Measurements from ENCODE around the gene HBB. TPM values are rescaled to one million over a fixed set of nuclear protein-coding genes. Genes with fewer than 3 reads are reported as not detected.
"Not testable (repeated sequence)": the region's sequence is repeated elsewhere in the genome, so short reads cannot be mapped to it uniquely, and the experiment has no call there.

HBB gene
- polyA plus RNA-seq, 1 donor from 2014 or later, result not detected

DNA sequence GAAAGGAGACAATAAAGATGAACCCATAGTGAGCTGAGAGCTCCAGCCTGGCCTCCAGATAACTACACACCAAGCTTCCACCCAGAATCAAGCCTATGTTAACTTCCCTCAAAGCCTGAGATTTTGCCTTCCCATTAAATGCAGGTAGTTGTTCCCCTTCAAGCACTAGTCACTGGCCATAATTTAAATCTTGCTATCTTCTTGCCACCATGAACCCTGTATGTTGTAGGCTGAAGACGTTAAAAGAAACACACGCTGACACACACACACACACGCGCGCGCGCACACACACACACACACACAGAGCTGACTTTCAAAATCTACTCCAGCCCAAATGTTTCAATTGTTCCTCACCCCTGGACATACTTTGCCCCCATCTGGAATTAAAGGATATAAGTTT, 21.6 kb upstream of the HBB start:
- not testable (repeated sequence) for H3K9me3 ChIP-seq (ENCODE audit: low read length); H3K4me3 ChIP-seq (ENCODE audit: low read length); H3K9me2 ChIP-seq (ENCODE audit: insufficient read depth, low read length); H3K9ac ChIP-seq (ENCODE audit: low read length); H3K27me3 ChIP-seq (ENCODE audit: insufficient read depth, low read depth, low read length); H2AFZ ChIP-seq (ENCODE audit: low read depth, low read length); H3K36me3 ChIP-seq (ENCODE audit: insufficient read depth, low read length); H3K27ac ChIP-seq (ENCODE audit: low read length); H3F3A ChIP-seq (ENCODE audit: insufficient read depth, low read length, poor library complexity, severe bottlenecking); H3K4me2 ChIP-seq (ENCODE audit: low read length); H3K79me2 ChIP-seq (replicated peaks; ENCODE audit: insufficient read depth, low read length); H4K20me1 ChIP-seq (ENCODE audit: insufficient read depth)

DNA sequence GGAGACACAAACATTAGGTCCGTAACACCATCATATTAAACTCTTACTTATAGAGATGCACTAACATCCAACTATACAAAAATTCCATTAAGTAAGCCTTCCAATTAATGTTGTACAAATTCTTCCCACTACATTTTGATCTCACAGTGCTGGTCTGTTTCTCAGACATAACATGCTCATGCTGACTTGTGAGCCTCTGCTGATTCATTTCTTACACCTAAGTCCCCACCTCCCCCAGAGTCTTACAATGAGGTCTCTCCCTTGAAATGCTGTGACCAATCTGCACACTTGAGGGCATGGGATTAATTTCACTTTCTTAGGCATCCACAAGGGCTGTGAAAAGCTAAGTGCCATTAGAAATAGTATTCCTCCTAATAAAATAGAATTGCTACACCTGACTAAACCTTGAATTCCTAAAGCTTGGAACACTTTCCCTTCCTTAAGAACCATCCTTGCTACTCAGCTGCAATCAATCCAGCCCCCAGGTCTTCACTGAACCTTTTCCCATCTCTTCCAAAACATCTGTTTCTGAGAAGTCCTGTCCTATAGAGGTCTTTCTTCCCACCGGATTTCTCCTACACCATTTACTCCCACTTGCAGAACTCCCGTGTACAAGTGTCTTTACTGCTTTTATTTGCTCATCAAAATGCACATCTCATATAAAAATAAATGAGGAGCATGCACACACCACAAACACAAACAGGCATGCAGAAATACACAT, 20.8 kb upstream of the HBB start:
- TF ChIP-seq, protein P1, sequence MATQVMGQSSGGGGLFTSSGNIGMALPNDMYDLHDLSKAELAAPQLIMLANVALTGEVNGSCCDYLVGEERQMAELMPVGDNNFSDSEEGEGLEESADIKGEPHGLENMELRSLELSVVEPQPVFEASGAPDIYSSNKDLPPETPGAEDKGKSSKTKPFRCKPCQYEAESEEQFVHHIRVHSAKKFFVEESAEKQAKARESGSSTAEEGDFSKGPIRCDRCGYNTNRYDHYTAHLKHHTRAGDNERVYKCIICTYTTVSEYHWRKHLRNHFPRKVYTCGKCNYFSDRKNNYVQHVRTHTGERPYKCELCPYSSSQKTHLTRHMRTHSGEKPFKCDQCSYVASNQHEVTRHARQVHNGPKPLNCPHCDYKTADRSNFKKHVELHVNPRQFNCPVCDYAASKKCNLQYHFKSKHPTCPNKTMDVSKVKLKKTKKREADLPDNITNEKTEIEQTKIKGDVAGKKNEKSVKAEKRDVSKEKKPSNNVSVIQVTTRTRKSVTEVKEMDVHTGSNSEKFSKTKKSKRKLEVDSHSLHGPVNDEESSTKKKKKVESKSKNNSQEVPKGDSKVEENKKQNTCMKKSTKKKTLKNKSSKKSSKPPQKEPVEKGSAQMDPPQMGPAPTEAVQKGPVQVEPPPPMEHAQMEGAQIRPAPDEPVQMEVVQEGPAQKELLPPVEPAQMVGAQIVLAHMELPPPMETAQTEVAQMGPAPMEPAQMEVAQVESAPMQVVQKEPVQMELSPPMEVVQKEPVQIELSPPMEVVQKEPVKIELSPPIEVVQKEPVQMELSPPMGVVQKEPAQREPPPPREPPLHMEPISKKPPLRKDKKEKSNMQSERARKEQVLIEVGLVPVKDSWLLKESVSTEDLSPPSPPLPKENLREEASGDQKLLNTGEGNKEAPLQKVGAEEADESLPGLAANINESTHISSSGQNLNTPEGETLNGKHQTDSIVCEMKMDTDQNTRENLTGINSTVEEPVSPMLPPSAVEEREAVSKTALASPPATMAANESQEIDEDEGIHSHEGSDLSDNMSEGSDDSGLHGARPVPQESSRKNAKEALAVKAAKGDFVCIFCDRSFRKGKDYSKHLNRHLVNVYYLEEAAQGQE (IDR thresholded peaks at IDR 0.05; ENCODE audit: borderline replicate concordance), result no peak
- TF ChIP-seq EP300 (conservative IDR thresholded peaks at IDR 0.05; ENCODE audit: poor library complexity, severe bottlenecking) (no peak), EZH2 (IDR thresholded peaks at IDR 0.05; ENCODE audit: borderline replicate concordance, insufficient read depth, low read length, poor library complexity, severe bottlenecking) (no peak), SMC3 (conservative IDR thresholded peaks at IDR 0.05; ENCODE audit: poor library complexity) (no peak), RAD21 (conservative IDR thresholded peaks at IDR 0.05) (no peak), MXI1 (conservative IDR thresholded peaks at IDR 0.05; ENCODE audit: poor library complexity, severe bottlenecking) (no peak), TAF1 (IDR thresholded peaks at IDR 0.05; ENCODE audit: low read depth) (no peak), POLR2AphosphoS5 (IDR thresholded peaks at IDR 0.05) (no peak)
- TF ChIP-seq, protein P2, sequence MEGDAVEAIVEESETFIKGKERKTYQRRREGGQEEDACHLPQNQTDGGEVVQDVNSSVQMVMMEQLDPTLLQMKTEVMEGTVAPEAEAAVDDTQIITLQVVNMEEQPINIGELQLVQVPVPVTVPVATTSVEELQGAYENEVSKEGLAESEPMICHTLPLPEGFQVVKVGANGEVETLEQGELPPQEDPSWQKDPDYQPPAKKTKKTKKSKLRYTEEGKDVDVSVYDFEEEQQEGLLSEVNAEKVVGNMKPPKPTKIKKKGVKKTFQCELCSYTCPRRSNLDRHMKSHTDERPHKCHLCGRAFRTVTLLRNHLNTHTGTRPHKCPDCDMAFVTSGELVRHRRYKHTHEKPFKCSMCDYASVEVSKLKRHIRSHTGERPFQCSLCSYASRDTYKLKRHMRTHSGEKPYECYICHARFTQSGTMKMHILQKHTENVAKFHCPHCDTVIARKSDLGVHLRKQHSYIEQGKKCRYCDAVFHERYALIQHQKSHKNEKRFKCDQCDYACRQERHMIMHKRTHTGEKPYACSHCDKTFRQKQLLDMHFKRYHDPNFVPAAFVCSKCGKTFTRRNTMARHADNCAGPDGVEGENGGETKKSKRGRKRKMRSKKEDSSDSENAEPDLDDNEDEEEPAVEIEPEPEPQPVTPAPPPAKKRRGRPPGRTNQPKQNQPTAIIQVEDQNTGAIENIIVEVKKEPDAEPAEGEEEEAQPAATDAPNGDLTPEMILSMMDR (IDR thresholded peaks at IDR 0.05; ENCODE audit: poor library complexity, severe bottlenecking), result no peak

More for the DNA sequence above, 20.8 kb upstream of the HBB start:
- H3K27me3 ChIP-seq (ENCODE audit: insufficient read depth, low read depth, low read length), result no peaks in the 10 kb centered on the region
- no peak overlapping the region for H3K4me2 ChIP-seq (ENCODE audit: low read length)
- H3K9ac ChIP-seq (ENCODE audit: low read length), result no peak overlapping the region
- H4K20me1 ChIP-seq (ENCODE audit: insufficient read depth), result no peaks in the 10 kb centered on the region
- H3F3A ChIP-seq (ENCODE audit: insufficient read depth, low read length, poor library complexity, severe bottlenecking), result no peaks in the 10 kb centered on the region
- no peak overlapping the region for H3K27ac ChIP-seq (ENCODE audit: low read length)
- H3K9me3 ChIP-seq (ENCODE audit: low read length), result no peaks in the 10 kb centered on the region
- H3K79me2 ChIP-seq (replicated peaks; ENCODE audit: insufficient read depth, low read length), result no peaks in the 10 kb centered on the region
- H3K9me2 ChIP-seq (ENCODE audit: insufficient read depth, low read length), result no peaks in the 10 kb centered on the region
- H3K36me3 ChIP-seq (ENCODE audit: insufficient read depth, low read length), result no peaks in the 10 kb centered on the region
- no peak overlapping the region for H3K4me3 ChIP-seq (ENCODE audit: low read length)
- H2AFZ ChIP-seq (ENCODE audit: low read depth, low read length), result no peak overlapping the region

Data from neural cell (in vitro differentiated cells).